Fibroblast of lung (primary cell): ENCODE measurements around the gene SERPINA9.

Experiments used
- EZH2 ChIP-seq: IDR thresholded peaks from 2 replicates; pipeline ENCODE4 v1.5.1; 2012; ENCODE audit warnings: low read length, control low read depth, mild to moderate bottlenecking; ENCODE audit errors: missing control alignments
- TF ChIP-seq, protein P1 (sequence below), 2 donors: IDR thresholded peaks in 1 of 2; conservative IDR thresholded peaks in 1 of 2; 1 replicate in 1 of 2; 2 replicates in 1 of 2; pipeline ENCODE4 v1.5.1; 2011 to 2012; ENCODE audit warnings: low read length in 2 of 2, control low read depth in 1 of 2, inconsistent platforms in 1 of 2, low read depth in 1 of 2, mild to moderate bottlenecking in 1 of 2

- TF ChIP-seq, protein P1, sequence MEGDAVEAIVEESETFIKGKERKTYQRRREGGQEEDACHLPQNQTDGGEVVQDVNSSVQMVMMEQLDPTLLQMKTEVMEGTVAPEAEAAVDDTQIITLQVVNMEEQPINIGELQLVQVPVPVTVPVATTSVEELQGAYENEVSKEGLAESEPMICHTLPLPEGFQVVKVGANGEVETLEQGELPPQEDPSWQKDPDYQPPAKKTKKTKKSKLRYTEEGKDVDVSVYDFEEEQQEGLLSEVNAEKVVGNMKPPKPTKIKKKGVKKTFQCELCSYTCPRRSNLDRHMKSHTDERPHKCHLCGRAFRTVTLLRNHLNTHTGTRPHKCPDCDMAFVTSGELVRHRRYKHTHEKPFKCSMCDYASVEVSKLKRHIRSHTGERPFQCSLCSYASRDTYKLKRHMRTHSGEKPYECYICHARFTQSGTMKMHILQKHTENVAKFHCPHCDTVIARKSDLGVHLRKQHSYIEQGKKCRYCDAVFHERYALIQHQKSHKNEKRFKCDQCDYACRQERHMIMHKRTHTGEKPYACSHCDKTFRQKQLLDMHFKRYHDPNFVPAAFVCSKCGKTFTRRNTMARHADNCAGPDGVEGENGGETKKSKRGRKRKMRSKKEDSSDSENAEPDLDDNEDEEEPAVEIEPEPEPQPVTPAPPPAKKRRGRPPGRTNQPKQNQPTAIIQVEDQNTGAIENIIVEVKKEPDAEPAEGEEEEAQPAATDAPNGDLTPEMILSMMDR (conservative IDR thresholded peaks at IDR 0.05 in 1 of 2, IDR thresholded peaks at IDR 0.05 in 1 of 2; ENCODE audit: low read depth in 1 of 2, low read length in 2 of 2): no peak
- TF ChIP-seq EZH2: no peak
Observed at GRCh38 chr14:94501588-94502516, 25.9 kb upstream of the SERPINA9 start.
